Uterus (tissue), 4 donors: Measurements from ENCODE around the gene PTGER1. TPM values are rescaled to one million over a fixed set of nuclear protein-coding genes. Genes with fewer than 3 reads are reported as not detected.
A peak's percentile ranks its signal among the peaks of the same experiment; 100 is the strongest.
"Not testable (repeated sequence)": the region's sequence is repeated elsewhere in the genome, so short reads cannot be mapped to it uniquely, and the experiment has no call there.

Experiments used
- DNase-seq, 2 donors: peaks; one replicate each; pipeline ENCODE4 v3.0.0-alpha.2; 2019 to 2020
- H3K27ac ChIP-seq, 2 donors: fragments of 200-600 bp; sonication (generic); 1 replicate in 1 of 2; 2 replicates in 1 of 2; pipeline ENCODE4 v1.5.1; 2016 to 2018
- H3K27me3 ChIP-seq, 2 donors: fragments of 200-600 bp; sonication (generic); one replicate each; pipeline ENCODE4 v1.5.1; 2018 to 2019; ENCODE audit warnings: control low read depth in 1 of 2
- H3K36me3 ChIP-seq, 2 donors: fragments of 200-600 bp; sonication (generic); one replicate each; pipeline ENCODE4 v1.5.1; 2019; ENCODE audit warnings: control low read depth in 1 of 2
- H3K4me1 ChIP-seq, 2 donors: fragments of 200-600 bp; sonication (generic); one replicate each; pipeline ENCODE4 v1.5.1; 2018 to 2019; ENCODE audit warnings: control low read depth in 1 of 2
- H3K4me3 ChIP-seq, 2 donors: fragments of 200-600 bp; sonication (generic); 1 replicate in 1 of 2; 2 replicates in 1 of 2; pipeline ENCODE4 v1.5.1; 2018 to 2019; ENCODE audit warnings: mild to moderate bottlenecking in 1 of 2
- H3K9me3 ChIP-seq, 2 donors: fragments of 200-600 bp; sonication (generic); one replicate each; pipeline ENCODE4 v1.5.1; 2019; ENCODE audit warnings: control low read depth in 1 of 2
- CTCF ChIP-seq, 4 experiments: fragments of 200-600 bp in 2 of 4; fragments of 450-650 bp in 2 of 4; sonication (generic) in 2 of 4; IDR thresholded peaks; one replicate each; pipeline ENCODE4 v1.5.1; 2016 to 2019; ENCODE audit warnings: antibody characterized with exemption in 4 of 4, mild to moderate bottlenecking in 2 of 4, moderate library complexity in 1 of 4
- POLR2A ChIP-seq, 2 donors: fragments of 450-650 bp; IDR thresholded peaks; one replicate each; pipeline ENCODE4 v1.6.1; 2016; ENCODE audit warnings: antibody characterized with exemption in 2 of 2, mild to moderate bottlenecking in 1 of 2, moderate library complexity in 1 of 2
- intact Hi-C: fragments of 100-400 bp; cut with DNase I; formaldehyde crosslinking; loops from one replicate; pipeline ENCODE4 v1.15.1; 2023; ENCODE audit warnings: low total_unique reads
- total RNA-seq, 4 donors: library from RNA; depleted of rRNA in 3 of 4; stranded (reverse); fragments of >200 nt in 3 of 4; gene quantifications; one replicate each; pipeline versions ENCODE4 v1.1.0 to v1.2.4, GENCODE V29; 2014 to 2023
- donor health status: DM: yes; HTN: yes; CAD: no.

PTGER1 gene
- total RNA-seq, 4 donors from 2014 or later = 0.30 to 1.2 TPM; not detected in 2

- Histone ChIP-seq H3K4me1 (no peaks in the 10 kb centered on the region), H3K27me3 (no peaks in the 10 kb centered on the region), H3K27ac (no peak overlapping the region), H3K36me3 (no peaks in the 10 kb centered on the region), H3K4me3 (no peak overlapping the region), H3K9me3 (no peaks in the 10 kb centered on the region)
- intact Hi-C loops = no loop called here
- TF ChIP-seq POLR2A (IDR thresholded peaks at IDR 0.05) (no peak), CTCF (IDR thresholded peaks at IDR 0.05) (no peak)
- DNase-seq = no peak
Measured at GRCh38 chr19:14460935-14461334, 14.2 kb downstream of the PTGER1 start.

GRCh38 chr19:14459703-14460102, 15.5 kb downstream of the PTGER1 start:
- Histone ChIP-seq H3K27me3 (no peaks in the 10 kb centered on the region), H3K9me3 (no peaks in the 10 kb centered on the region), H3K27ac (no peak overlapping the region), H3K36me3 (no peaks in the 10 kb centered on the region), H3K4me3 (no peak overlapping the region), H3K4me1 (no peaks in the 10 kb centered on the region)
- TF ChIP-seq POLR2A (IDR thresholded peaks at IDR 0.05) (no peak), CTCF (IDR thresholded peaks at IDR 0.05) (no peak)
- no peak for DNase-seq
- intact Hi-C loops = no loop called here

GRCh38 chr19:14452303-14452702, 22.9 kb downstream of the PTGER1 start:
- DNase-seq, H3K4me3 ChIP-seq, H3K27me3 ChIP-seq, H3K4me1 ChIP-seq, H3K27ac ChIP-seq, intact Hi-C loops, H3K36me3 ChIP-seq, H3K9me3 ChIP-seq: not testable (repeated sequence)

GRCh38 chr19:14450876-14451275, 24.3 kb downstream of the PTGER1 start:
- H3K9me3 ChIP-seq = no peaks in the 10 kb centered on the region
- no peaks in the 10 kb centered on the region for H3K4me1 ChIP-seq
- no peaks in the 10 kb centered on the region for H3K36me3 ChIP-seq
- H3K4me3 ChIP-seq = no peak overlapping the region
- H3K27ac ChIP-seq = no peak overlapping the region
- TF ChIP-seq POLR2A (IDR thresholded peaks at IDR 0.05) = no peak
- no peak for TF ChIP-seq CTCF (IDR thresholded peaks at IDR 0.05)
- intact Hi-C loops = no loop called here
- no peak for DNase-seq
- H3K27me3 ChIP-seq = no peaks in the 10 kb centered on the region

- no peak overlapping the region for H3K27ac ChIP-seq
- no peaks in the 10 kb centered on the region for H3K9me3 ChIP-seq
- no peaks in the 10 kb centered on the region for H3K36me3 ChIP-seq
- no peaks in the 10 kb centered on the region for H3K4me1 ChIP-seq
- TF ChIP-seq CTCF (IDR thresholded peaks at IDR 0.05) (no peak), POLR2A (IDR thresholded peaks at IDR 0.05) (no peak)
- DNase-seq = peak in 1 of 2 donors; percentile 33
- H3K4me3 ChIP-seq = no peak overlapping the region
- H3K27me3 ChIP-seq = no peaks in the 10 kb centered on the region
- intact Hi-C loops = no loop called here
Measured at GRCh38 chr19:14450168-14450874, 24.8 kb downstream of the PTGER1 start.

- intact Hi-C loops = no loop called here
Measured at GRCh38 chr19:14449321-14449720, 25.8 kb downstream of the PTGER1 start.

More at GRCh38 chr19:14449321-14449720, 25.8 kb downstream of the PTGER1 start:
- H3K36me3 ChIP-seq = no peaks in the 10 kb centered on the region
- DNase-seq = no peak
- no peaks in the 10 kb centered on the region for H3K9me3 ChIP-seq
- H3K4me3 ChIP-seq = no peak overlapping the region
- no peak for TF ChIP-seq POLR2A (IDR thresholded peaks at IDR 0.05)
- TF ChIP-seq CTCF (IDR thresholded peaks at IDR 0.05) = no peak
- H3K4me1 ChIP-seq = no peaks in the 10 kb centered on the region
- H3K27me3 ChIP-seq = no peaks in the 10 kb centered on the region
- no peak overlapping the region for H3K27ac ChIP-seq
